ENCODE results near the gene FCGBP. TPM values are rescaled to one million over a fixed set of nuclear protein-coding genes. Genes with fewer than 3 reads are reported as not detected.
A peak's percentile ranks its signal among the peaks of the same experiment; 100 is the strongest.

The FCGBP gene
- total and polyA plus RNA-seq, 2 of the 4 experiments (the other 2 are of a cell fraction): under 0.01 to 0.03 TPM

GRCh38 chr19:39969681-39970424 is 35.4 kb upstream of the FCGBP start:
- Histone ChIP-seq H3K9ac (ENCODE audit: low read depth, low read length) (peak overlapping the region; percentile 71), H3K27me3 (ENCODE audit: control insufficient read depth, insufficient read depth, low read length) (no peaks in the 10 kb centered on the region), H3K18ac (ENCODE audit: low read depth, low read length) (no peak overlapping the region), H3K23ac (ENCODE audit: low read depth, low read length) (peak overlapping the region; percentile 70), H4K8ac (ENCODE audit: low read depth in 2 of 2, low read length in 2 of 2) (peak overlapping the region; percentile 14 to 87), H3K14ac (replicated peaks; ENCODE audit: low read depth, low read length) (peak overlapping the region; percentile 88), H4K20me1 (ENCODE audit: insufficient read depth, low read length) (peaks cover 4% of the 10 kb centered on the region; the same call in 1 of the 2 replicates), H2BK5ac (ENCODE audit: low read depth, low read length, poor library complexity, severe bottlenecking) (peak overlapping the region; percentile 47), H3K36me3 (ENCODE audit: control insufficient read depth, insufficient read depth, low read length) (peaks cover 22% of the 10 kb centered on the region), H3K4me1 (ENCODE audit: control insufficient read depth, insufficient read depth, low read length) (peaks cover 2% of the 10 kb centered on the region; the same call in 1 of the 2 replicates), H3K4me2 (ENCODE audit: low read depth, low read length) (peak overlapping the region; percentile 95), H4K5ac (ENCODE audit: low read depth, low read length) (peak overlapping the region; percentile 73), H3K79me1 (ENCODE audit: low read depth in 1 of 2, low read length in 2 of 2) (peaks cover 14 to 40% of the 10 kb centered on the region in 2 experiments), H2AK5ac (ENCODE audit: low read depth, low read length) (peak overlapping the region; percentile 22), H3K9me1 (ENCODE audit: insufficient read depth, low read length) (no peaks in the 10 kb centered on the region), H2AK9ac (replicated peaks; ENCODE audit: low read depth, low read length, poor library complexity) (peak overlapping the region; percentile 97), H2BK15ac (ENCODE audit: low read depth, low read length) (no peak overlapping the region), H3K4me3 (ENCODE audit: insufficient read depth, low read depth, low read length) (peak overlapping the region; percentile 62), H3K56ac (ENCODE audit: extremely low read depth, insufficient read depth, low read length) (peak overlapping the region; percentile 33), H3K4ac (ENCODE audit: low read depth, low read length) (peak overlapping the region; percentile 82), H2BK120ac (ENCODE audit: low read depth, low read length) (no peak overlapping the region), H3K27ac (ENCODE audit: insufficient read depth, low read length) (peak overlapping the region; percentile 66), H3K9me3 (ENCODE audit: control insufficient read depth, insufficient read depth, low read length) (no peaks in the 10 kb centered on the region), H4K91ac (ENCODE audit: insufficient read depth, low read depth, low read length) (peak overlapping the region; percentile 78), H2AFZ (replicated peaks; ENCODE audit: low read length, poor library complexity) (peak overlapping the region; percentile 97), H2BK20ac (ENCODE audit: low read depth, low read length) (no peak overlapping the region)
- no peak for DNase-seq
- no TSS peak for BruUV-seq (replicated peaks)
- no peak for ATAC-seq (ENCODE audit: low read depth)
- ChIA-PET POLR2A (ENCODE audit: unreplicated experiment) (no interaction called here), CTCF (interaction anchor here (0.6 to 1.9 kb wide), 7 partner anchors 16 to 1852 kb away, joined by 3 to 17 read pairs (median 4); partner anchors contain the start of genes FBL and ZNF546)
- dilution Hi-C loops (cut with HindIII; ENCODE audit: low sequenced_read_pairs, unreplicated experiment): no loop called here
- WGBS, 2 experiments (ENCODE audit: extremely low coverage in 2 of 2, insufficient read length in 1 of 2): 28% methylated on average over 2 of the region's 13 CpGs; no CpG with 5 or more reads in 1 of the 2 experiments
- intact Hi-C loops (cut with micrococcal nuclease): loop anchor here (1.0 to 2.0 kb wide), 2 partner anchors 123 to 177 kb away; partner anchors contain the start of gene FBL
- in situ Hi-C loops (cut with MboI; ENCODE audit: low sequenced_read_pairs): loop anchor here (5.0 kb wide), 1 partner anchor 178 kb away; no protein-coding TSS in a partner anchor
- TF ChIP-seq RCOR1 (IDR thresholded peaks at IDR 0.05; ENCODE audit: insufficient replicate concordance, low read length): no peak

Data from IMR-90 (cell line).